GM19328 (cell line): ENCODE data around the gene MEF2D.

Experiments used
- ATAC-seq: cut with Tn5 transposase; IDR thresholded peaks from one replicate; pipeline ENCODE4 v1.9.1; 2021; ENCODE audit warnings: mild to moderate bottlenecking, moderate library complexity; ENCODE audit not compliant: unreplicated experiment

Gene MEF2D

DNA sequence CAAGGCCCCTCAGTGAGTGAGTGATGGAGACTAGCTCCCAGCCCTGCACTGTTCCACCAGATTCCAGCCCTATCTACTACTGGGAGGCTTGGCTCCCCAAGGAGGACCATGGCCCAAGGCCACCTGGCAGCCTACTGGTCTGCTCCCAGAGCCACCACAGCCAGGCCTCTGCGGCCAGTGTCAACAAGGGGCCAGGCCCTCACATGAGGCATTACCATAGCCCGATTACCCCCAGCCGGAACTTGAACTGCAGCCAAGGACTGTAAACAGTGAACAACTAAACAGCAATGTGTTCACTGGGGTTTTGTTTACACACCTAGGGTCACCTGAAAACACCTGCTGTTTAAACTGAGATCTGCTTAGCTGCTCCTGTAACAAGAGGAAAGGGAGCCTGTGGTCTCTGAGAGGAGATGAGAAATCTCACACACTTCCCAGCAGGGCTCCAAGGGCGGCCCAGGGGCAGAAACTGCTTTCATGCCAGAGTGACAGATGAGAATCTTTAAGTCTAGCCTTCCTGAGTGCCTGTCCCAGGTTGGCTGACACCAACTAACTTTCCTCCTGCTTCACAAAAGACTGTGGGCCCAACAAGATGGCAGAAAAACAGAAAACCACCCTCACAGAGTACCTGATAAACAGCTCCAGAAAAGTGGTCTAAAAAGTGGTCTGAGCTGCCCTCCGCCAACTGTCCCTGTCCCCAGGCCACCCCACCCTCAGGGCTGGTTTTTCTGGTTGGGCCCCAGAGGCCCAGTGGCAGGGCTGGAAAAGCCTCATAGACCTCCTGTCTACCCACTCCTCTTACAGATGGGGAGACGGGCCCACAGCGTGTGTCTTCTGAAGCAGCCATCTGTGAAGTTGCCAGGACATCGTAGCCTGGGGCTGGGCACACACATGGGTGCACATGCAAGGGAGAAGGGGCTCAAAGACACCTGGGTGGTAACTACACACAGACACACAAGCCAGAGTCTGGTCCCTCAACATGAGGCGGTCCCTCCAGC lies 28.8 kb downstream of the MEF2D start:
- no peak for ATAC-seq

DNA sequence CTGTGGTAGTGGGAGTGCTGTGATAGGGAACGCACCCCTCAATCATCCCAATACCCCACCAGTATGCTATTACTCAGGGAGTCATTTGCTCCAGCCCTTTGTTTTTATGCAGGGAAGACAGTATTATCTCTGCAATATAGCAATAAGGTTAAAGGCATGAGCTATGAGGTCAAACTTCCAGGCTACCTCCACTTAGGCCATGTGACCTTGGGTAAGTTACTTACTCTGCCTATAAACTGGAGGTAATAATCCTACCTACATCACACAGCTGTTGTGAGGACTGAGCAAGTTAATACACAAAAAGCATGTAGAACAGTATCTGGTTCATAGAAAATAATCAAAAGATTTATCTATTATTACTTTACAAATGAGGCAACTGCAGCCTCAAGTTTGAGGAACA lies 30.1 kb downstream of the MEF2D start:
- no peak for ATAC-seq

DNA sequence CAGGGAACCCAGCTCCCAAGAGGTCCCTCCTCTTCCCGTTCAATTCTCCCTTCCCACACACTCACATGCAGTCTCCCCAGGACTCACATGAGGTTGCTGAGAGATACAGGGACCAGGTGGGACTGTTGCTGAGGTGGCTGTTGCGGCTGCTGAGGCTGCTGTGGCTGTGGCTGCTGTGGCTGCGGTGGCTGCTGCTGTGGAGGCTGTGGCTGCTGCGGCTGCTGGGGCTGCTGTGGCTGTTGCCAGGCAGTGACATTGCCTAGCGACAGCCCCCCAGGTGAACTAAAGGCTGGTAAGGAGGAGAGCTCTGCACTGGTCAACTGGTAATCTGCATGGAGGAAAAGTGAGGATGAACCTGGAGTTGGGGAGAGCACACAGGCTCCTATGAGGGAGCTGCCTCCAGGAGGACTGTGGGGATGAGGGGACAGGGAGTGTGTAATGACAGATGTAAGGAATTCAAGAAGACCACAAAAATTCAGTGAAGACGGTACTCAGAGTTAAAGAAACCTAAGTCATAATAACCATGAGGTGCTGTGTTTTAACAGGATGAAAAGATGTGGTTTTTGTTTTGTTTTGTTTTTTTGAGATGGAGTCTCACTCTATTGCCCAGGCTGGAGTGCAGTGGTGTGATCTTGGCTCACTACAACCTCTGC lies 31.8 kb downstream of the MEF2D start:
- ATAC-seq: no peak

DNA sequence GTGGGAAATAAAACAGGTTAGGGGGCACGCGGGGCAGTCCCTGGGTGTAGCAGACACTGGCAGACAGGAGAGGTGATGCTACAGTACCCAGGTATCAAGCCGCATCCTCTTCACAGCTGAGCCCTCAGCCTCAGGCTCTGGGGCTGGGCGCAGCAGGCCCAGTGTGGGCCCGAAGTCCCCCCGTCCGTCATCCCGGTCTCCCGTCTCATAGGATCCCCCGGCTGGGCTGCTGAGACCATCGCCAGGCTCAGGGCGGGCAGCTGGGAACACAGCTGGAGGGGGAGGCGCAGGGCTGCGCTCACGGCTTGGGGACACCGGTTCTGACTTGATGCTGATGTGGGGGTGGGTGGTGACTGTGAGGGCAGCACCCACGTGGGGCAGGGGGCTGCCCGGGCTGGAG lies 32.7 kb downstream of the MEF2D start:
- ATAC-seq: no peak

DNA sequence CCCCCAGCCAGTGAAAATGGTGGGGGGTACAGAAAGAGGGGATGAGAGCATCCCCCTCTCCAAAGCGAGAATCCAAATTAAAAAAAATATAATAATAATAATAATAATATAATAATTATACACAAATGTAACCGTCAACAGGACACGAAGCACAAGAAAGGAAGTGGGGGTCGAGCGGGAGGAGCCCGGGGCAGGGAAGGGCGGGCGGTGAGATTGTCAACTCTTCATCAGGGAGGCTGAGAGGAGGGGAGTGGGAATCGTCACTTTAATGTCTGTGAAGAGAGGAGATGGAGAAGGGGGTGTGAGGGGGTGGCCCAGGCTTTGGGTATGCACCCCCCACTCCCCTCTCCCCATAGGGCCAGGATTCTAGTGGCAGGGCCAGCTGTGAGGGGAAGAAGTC lies 33.2 kb downstream of the MEF2D start:
- no peak for ATAC-seq

DNA sequence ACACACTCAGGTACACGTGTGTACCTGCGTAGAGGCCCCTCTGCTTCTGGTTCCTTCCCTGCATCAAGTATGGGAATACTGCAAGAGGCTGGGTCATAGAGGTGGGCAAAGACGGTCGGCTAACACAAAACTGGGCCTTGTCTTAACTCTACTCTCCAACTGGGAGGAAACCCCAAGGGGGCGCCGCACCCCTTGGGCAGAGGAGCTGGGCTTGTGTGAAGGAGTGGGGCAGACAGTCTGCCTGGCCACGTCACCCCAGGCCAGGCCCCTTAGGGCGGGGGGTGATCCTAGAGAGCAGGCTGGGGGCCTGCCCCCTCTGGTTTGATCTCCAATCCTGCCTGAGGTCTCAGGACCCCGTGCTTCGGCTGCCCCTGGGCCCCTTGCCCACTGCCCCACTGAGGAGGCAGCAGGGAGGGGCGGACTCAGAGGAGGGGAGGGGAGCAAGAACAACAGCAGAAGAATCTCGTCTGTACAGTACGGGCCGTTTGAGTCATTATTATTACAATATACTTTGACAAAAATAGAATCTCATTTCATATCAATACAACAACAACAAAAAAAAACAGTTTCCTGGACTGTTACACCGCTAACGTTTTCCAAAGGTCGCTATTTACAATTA lies 34.7 kb downstream of the MEF2D start:
- no peak for ATAC-seq

DNA sequence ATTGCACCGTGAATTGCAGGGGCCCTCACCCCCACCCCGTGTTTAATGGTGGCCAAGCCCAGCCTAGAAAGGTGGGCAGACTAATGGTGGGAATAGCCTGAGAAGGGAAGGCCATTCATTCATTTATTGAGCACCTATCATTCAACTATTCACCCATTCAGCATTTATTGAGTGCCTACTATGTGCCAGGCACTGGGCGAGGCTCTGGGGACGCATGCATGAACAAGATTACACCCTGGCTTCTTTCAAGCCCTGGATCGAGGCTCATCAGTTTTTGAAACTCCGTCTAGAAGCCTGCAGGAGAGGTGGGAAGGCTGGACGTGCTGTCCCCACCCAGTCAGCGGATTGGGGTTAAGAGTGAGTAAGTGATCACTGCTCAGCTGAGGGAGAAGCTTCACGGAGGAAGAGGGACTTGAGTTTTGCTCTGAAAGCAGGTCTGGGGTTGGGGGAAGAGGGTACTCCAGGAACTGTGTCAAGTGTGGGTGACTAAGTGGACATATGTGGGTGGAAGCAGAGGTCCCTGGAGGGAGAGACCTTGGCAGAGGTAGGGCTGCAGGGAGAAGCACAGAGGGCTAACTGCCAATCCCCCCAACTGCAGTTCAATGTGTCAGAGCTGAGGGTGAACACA lies 35.6 kb downstream of the MEF2D start:
- ATAC-seq: no peak

DNA sequence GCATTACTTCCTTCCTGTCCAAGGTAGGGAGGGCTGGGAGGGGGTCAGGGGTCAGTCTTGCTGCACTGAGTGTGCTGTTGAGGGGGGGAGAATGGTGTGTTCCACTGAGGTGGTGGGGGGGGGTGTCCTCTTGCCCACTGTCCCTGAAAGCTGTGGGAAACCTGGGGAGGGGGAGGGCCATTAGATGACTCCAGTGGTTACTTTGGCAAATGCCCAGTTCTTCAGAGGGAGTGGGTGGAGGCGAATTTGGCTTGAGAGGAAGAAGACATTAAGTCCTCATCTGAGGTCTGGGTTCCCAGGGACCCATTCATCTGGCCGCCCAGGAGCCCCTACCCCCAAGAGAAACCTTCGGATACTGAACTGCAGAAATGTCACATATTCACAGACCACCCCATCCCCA lies 36.2 kb downstream of the MEF2D start:
- ATAC-seq: no peak

DNA sequence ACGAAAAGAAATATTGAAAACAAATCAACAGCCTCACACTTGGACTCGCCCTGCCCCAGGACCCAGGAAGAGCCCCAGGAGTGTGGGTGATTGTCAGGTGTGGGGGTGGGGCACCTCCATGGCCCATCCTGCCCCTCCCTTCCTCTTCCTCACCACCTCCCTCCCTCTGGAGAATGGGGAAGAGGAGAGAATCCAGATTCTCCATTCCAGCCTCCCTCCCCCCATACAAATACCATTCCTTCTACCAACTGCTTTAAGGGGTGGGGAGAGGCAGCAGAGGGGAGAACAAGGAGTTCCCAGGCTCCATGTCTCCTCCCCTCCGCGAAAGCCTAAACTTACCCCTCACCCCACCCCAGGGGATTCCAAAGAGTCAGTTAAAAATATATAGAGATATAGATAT lies 36.7 kb downstream of the MEF2D start:
- ATAC-seq: no peak

DNA sequence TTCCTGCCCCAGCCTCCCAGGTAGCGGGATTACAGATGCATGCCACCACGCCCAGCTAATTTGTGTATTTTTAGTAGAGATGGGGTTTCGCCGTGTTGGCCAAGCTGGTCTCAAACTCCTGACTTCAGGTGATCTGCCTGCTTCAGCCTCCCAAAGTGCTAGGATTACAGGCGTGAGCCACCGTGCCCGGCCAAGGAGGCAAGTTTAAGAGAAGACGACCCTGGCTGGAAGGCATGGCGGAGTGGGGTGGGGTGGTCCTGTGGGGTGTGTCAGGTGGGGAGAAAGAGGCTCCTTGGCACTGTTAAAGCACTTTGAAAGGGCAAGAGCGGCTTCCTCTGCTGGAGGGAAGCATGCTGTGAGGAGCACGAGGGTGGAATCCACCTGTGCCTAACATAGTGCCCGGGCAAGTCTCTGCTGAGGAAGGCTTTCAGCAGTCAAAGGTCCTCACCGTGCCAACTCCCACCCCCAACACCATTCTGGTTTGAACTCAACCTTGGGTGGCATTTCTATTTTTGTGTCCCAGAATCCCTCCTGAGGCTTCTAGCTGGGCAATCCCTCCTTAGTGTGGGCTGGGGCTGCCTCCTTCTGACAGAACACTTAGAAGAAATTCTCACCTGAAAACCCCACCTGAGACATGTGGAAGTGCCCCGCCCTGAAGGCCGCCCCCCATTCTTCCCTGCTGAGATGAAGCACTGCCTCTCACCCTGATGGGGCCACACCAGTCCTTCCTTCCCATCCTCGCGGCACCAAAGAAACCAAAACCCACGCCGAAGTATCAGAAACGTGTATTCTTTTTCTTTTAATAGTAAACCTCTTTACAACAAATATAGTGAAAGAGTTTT lies 37.4 kb downstream of the MEF2D start:
- ATAC-seq: no peak

DNA sequence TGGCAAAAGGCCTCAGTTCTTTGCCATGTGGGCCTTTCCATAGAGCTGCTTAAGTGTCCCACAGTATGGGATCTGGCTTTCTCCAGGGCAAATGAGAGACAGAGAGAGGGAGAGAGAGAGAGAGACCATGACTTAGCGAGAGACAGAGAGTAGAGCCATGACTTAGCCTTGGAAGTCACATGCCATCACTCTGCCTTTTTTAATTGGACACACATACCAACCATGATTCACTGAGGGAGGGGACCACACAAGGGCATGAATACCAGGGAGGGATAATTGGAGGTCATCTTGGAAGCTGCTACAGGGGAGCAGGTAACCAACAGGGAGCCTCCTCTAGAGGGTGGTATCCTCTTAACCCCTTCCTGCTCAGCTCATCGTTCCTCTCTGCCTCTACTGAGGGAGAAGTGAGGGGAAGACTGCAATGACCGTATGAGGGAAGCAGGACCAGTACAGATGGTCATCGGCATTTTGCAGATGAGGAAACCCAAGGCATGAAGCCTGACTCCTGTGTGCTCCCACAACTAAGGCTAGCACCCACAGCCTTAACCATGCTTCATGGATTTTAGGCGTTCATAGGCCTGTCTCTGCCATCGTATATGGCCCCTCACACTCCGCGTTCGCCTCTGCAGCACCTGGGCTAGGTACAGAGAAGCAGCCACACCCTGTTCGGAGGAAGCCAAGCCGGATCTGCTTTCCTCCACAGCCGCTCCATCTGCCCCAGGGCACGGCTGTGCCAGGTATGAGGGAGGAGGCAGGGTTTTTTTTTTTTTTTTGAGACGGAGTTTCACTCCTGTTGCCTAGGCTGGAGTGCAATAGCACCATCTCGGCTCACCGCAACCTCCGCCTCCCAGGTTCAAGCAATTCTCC lies 38.6 kb downstream of the MEF2D start:
- ATAC-seq: no peak

DNA sequence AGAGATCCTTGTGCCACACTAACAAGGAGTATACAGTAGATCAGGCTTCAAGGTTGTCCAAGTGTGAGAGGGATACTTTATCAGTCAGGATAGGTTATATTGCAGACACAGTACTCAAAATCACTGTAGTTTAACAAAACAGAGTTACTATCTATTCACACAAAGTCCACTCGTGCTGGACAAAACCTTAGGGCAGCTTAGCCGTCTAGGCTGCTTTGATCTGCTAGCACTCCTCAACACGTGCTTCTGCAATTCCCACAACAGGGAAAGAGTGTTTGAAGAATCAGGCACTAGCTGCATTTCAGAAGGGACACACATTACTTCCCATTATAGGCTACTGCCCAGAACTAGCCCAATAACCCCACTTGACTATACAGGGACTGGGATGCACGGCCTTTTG lies 39.5 kb downstream of the MEF2D start:
- no peak for ATAC-seq

DNA sequence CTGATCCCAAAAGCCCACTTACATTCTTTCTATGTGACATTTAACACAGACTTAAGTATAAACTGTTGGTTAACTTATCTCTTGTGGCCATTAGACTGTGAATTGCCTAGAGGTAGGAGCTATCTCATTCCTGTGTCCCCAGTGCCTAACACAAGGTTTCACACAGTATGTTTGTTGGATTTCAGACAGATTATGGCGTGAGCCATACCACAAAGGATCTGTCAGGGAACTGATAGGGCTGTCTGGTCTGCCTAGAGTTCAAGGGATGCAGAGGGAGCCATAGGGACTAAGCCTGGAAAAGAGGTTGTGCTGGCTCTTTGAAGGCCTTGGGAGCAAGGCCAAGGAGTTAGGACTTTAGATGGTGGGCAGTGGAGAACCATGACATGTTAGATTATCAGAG lies 40.0 kb downstream of the MEF2D start:
- no peak for ATAC-seq

DNA sequence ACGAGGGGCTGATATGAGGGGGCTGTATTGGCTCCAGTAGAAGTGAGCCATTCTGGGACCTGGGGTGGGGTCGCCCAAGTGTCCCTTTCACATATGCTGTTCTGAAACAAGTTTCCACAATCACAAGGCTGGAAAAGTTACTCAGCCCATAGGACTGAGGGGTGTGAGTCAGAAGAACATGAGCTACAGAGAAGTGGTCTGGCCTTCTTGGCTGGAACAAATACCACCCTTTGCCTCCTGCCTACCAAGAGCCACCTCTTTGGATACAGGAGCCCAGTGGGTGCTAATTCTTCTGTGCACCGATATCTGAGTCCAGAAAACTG lies 42.4 kb downstream of the MEF2D start:
- ATAC-seq: no peak

DNA sequence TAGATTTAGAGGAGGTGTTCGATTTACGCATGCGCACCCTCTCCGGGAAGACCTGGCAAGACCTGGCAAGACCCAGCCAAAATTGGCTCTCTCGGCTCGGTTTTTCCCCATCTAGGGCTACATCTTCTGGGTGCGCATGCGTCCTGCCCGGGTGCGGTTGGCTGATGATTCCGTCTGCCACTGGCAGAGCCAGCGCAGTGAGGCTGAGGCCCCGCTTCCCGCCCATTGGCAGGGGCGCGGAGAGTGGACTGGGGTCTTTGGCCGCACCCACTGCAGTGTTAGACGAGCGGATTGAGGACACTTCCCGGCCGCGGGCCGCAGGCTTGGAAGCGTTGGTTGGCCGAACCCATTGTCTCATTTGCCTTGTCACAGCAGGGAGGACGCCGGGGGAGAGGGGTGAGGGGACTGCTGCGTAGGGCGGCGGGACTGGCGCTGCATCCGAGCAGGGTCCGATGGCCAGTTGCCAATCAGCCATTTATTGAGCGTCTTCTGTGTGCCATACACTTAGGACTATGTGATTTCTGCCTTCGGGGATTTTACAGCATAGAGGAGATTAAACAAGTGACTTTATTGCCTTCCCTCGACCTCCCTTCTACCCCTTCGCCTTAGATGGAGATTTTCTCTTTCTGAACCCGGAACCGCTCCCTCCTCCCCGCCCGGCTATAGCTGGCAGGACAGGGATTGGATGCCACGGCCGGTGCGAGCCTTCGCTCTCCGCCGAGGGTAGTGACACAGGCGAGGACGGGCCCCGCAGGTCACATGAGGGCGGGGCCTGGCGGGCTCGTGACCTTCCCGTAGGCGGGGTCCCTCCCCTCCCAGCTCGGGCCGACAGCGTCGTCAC lies 43.7 kb downstream of the MEF2D start:
- peak; percentile 74 for ATAC-seq

DNA sequence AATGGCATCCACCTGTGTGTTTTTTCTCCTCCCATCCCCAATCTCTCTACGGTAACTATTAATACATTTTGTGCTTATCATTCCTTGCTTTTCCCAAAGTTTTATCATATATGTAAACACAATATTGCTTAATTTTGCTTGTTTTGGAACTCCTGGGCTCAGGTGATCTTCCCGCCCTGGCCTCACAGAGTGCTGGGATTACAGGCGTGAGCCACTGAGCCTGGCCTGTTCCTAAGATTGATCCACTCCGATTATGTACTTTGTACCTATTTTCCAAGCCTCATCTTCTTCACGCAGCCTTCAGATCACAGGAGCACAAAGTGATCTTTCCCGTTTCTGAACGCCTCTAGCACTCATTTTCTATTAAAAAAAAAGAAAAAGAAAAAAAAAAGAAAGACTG lies 45.2 kb downstream of the MEF2D start:
- ATAC-seq: no peak

DNA sequence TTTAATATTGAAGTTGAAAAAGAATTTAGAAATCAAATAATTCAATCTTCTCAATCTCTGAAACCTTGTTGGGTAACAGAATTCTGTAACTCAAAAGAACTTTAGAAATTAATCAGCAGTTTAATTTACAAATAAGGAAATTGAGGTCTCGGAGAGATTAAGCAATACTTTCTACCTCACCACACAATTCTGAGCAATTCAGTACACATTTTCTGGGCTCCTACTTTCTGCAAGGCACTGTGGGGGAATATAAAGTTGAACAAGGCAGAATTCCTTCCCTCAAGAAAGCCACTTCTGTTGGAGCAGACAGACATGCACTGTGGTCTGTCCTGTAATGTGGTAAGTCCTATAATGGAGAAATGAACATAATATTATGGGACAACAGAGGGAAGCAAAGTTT lies 47.7 kb downstream of the MEF2D start:
- ATAC-seq: no peak

DNA sequence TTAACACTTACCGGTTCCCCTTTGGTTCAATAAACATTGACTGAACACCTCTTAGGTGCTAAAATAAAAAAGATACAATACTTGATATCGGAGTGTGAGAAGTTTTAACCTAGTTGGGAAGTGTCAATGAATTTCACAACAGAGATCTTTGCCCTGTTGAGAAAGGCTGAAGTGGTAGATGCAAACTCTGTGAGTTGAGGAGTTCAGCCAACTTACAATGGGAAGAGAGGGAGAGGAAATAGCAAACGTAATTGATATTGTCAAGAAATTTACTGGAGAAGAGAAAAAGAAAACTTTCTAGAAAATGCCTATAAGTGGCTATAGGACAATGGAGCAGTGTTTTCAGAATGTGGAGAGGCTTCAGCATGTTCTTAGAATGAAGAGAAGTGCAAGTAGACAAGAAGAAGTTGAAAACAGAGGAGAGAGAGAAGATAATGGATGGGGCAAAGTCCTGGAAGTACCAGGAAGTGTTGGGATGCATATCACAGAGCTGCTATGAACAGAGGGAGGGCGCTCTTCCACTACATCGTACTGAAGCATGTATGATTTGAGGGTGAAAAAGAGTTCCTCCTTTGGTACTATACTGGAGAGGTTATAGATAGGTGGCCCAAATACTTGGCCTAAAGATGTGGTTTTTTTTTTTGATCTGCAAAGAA lies 48.9 kb downstream of the MEF2D start:
- ATAC-seq: no peak
